NCI-H1105 treated with DMSO at 0.1 percent for 48 hours (cell line): ENCODE data around the gene ANKRD31.
"Not testable (repeated sequence)": the region's sequence is repeated elsewhere in the genome, so short reads cannot be mapped to it uniquely, and the experiment has no call there.

Experiments used
- DNase-seq: peaks from one replicate; lab custom pipeline; 2025; lab: John Stamatoyannopoulos, UW

Gene ANKRD31

GRCh38 chr5:75234251-75234650 is 2.4 kb downstream of the ANKRD31 start:
- no peak for DNase-seq

- no peak for DNase-seq
Measured at GRCh38 chr5:75226916-75227315, 9.8 kb downstream of the ANKRD31 start.

GRCh38 chr5:75225506-75225905 is 11.2 kb downstream of the ANKRD31 start:
- no peak for DNase-seq

GRCh38 chr5:75220787-75221186 is 15.9 kb downstream of the ANKRD31 start:
- DNase-seq, result not testable (repeated sequence)

- DNase-seq, result no peak
Measured at GRCh38 chr5:75214928-75215327, 21.8 kb downstream of the ANKRD31 start.

- no peak for DNase-seq
Measured at GRCh38 chr5:75214409-75214808, 22.3 kb downstream of the ANKRD31 start.

GRCh38 chr5:75203604-75204003 is 33.1 kb downstream of the ANKRD31 start:
- no peak for DNase-seq

GRCh38 chr5:75202935-75203334 is 33.7 kb downstream of the ANKRD31 start:
- no peak for DNase-seq

GRCh38 chr5:75200776-75201175 is 35.9 kb downstream of the ANKRD31 start:
- DNase-seq, result no peak

- no peak for DNase-seq
Measured at GRCh38 chr5:75199946-75200345, 36.7 kb downstream of the ANKRD31 start.

- no peak for DNase-seq
Measured at GRCh38 chr5:75199071-75199470, 37.6 kb downstream of the ANKRD31 start.

GRCh38 chr5:75197745-75198144 is 38.9 kb downstream of the ANKRD31 start:
- no peak for DNase-seq

- no peak for DNase-seq
Measured at GRCh38 chr5:75192804-75193203, 43.9 kb downstream of the ANKRD31 start.

- no peak for DNase-seq
Measured at GRCh38 chr5:75192264-75192663, 44.4 kb downstream of the ANKRD31 start.

GRCh38 chr5:75190227-75190626 is 46.5 kb downstream of the ANKRD31 start:
- DNase-seq, result no peak

- DNase-seq, result no peak
Measured at GRCh38 chr5:75189353-75189752, 47.3 kb downstream of the ANKRD31 start.

- DNase-seq, result no peak
Measured at GRCh38 chr5:75185763-75186162, 50.9 kb downstream of the ANKRD31 start.

- not testable (repeated sequence) for DNase-seq
Measured at GRCh38 chr5:75176009-75176408, 60.7 kb downstream of the ANKRD31 start.

GRCh38 chr5:75174872-75175271 is 61.8 kb downstream of the ANKRD31 start:
- DNase-seq, result not testable (repeated sequence)

- no peak for DNase-seq
Measured at GRCh38 chr5:75169516-75169915, 67.2 kb downstream of the ANKRD31 start.

GRCh38 chr5:75168026-75168735 is 68.5 kb downstream of the ANKRD31 start:
- no peak for DNase-seq

- no peak for DNase-seq
Measured at GRCh38 chr5:75167345-75167744, 69.3 kb downstream of the ANKRD31 start.

GRCh38 chr5:75161508-75161907 is 75.2 kb downstream of the ANKRD31 start:
- not testable (repeated sequence) for DNase-seq

- no peak for DNase-seq
Measured at GRCh38 chr5:75156585-75156984, 80.1 kb downstream of the ANKRD31 start.
